ENCODE measurements around the gene C2orf68.
A peak's percentile ranks its signal among the peaks of the same experiment; 100 is the strongest.
"Not testable (repeated sequence)": the region's sequence is repeated elsewhere in the genome, so short reads cannot be mapped to it uniquely, and the experiment has no call there.

Gene C2orf68

DNA sequence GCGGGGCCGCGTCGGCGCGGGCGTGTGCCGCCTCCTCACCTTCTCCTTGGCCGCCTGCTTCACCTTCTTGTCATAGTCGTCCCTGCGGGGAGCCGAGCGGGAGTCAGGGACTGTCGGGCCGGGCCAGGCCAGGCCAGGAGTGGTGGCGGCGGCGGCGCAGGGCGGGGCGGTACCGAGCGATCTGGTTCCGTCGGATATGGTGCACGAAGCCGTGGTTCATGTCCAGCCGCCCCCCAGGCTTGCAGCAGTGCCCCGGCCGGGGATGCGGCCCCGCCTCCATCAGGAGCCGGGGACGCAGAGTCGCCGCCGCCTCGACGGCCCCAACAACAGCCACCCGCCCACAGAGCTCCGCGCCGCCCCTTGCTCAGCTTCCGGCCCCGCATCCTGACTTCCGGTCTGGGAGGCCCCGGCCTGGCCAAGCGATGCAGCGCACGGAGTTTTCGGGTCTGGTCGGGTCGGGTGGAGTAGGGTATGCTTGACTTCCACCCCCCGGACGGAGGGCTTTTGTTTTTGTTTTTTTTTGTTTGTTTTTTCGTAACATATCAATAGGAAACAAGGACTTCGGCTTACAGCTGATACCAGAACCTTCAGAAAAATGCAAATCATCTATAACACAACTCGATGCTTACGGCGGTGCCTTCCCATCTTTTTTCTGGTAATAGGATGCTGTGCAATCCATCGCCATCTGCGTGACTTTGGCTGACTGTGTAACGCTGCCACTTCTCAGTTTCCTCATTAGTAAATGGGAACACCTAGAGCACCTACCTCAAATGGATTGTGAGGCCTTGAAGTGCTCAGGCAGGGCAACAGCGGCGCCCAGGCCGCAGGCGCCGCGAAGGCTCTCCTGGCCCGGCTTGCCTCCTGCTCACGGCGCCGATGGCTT is at the start of gene C2orf68:
TSS of gene C2orf68 (minus strand) at position 362 of the 883 bp plus-strand sequence. CDS start at position 280, 82 bp downstream.
- DNase-seq, result peak; percentile 89

- no peak for DNase-seq
Measured at GRCh38 chr2:85661139-85661858, 49.4 kb upstream of the C2orf68 start.

DNA sequence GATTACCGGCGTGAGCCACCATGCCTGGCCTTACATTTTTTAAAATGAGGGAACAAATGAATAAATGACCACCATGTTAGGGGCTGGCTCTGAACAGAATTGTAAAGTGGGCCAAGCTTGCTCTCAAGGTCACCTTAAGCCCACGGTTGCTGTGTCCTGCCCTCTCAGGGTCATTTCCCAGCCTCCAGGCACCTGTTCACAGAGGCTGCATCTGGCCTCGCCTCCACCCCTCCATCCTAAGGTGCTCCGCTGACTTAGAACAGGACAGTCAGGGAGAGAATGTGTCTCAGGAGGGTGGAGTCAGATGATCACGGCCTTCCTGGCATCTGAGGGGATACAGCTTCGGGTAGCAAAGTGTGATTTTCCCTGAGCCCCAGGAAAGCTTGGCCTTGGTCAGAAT is 48.9 kb upstream of the C2orf68 start:
- no peak for DNase-seq

DNA sequence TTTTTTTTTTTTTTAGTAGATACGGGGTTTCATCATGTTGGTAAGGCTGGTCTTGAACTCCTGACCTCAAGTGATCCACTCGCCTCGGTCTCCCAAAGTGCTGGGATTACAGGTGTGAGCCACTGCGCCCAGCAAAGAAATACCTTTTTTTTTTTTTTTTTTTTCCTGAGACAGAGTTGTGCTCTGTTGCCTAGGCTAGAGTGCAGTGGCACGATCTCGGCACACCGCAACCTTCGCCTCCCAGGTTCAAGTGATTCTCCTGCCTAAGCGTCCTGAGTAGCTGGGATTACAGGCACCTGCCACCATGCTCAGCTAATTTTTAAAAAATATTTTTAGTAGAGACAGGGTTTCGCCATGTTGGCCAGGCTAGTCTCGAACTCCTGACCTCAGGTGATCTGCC is 48.4 kb upstream of the C2orf68 start:
- DNase-seq, result not testable (repeated sequence)

DNA sequence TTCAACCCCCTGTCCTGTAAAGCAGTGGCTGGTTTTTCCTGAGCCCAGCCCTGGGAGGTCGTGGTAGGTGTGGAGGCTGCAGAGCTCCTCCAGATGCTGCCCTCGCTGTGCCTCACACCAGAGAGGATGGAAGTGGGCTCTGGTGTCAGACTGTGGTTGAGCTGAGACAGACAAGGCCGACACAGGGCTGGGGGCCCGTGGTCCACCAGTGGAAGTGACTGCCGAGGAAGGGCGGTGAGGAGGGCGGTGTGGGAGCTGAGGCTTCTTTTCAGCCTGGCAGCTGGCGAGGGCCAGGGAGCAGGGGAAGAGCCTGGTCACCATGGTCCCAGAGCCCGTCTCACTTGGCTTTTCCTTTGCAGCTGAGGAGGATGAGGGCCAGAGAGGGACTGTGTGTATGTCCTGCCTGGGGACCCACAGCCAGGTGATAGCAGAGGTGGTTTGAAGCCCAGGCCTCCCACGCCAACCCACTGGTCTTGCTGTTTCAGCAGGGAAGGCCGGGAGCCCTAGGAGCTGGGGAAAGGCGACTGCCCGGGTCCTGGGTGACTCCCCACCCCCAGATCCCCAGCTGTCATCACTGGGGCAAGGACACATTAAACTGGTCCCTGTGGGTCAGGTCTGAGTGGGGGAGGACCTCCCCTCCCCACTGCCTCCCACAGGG is 47.6 kb upstream of the C2orf68 start:
- no peak for DNase-seq

DNA sequence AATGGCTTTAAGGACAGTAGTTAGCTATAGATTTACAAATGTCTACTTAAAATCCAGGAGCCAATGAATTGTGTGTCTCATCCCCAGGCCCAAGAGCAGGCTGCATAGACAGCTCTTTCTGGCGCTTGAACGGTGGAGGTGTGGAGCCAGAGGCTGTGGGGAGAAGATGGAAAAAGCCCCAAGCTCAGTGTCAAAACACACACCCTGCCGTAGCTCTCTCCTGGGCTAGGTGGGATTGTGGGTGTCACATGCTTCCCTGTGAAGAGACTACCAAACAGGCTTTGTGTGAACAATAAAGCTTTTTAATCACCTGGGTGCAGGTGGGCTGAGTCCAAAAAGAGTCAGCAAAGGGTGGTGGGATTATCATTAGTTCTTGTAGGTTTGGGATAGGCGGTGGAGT is 45.5 kb upstream of the C2orf68 start:
- not testable (repeated sequence) for DNase-seq

DNA sequence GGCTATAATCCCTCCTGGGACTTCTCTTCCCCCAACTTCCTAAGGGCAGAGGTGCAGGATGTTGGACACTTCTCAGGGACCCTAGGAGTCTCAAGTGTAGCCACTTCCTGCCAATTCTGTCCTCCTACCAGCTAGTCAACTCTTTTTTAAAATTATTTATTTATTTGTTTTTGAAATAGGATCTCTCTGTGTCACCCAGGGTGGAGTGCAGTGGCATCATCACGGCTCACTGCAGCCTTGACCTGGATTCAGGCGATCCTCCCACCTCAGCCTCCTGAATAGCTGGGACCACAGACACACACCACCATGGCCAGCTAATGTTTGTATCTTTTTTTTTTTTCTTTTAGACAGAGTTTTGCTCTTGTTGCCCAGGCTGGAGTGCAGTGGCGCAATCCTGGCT is 44.6 kb upstream of the C2orf68 start:
- no peak for DNase-seq

- no peak for DNase-seq
Measured at GRCh38 chr2:85655961-85656417, 44.1 kb upstream of the C2orf68 start.

DNA sequence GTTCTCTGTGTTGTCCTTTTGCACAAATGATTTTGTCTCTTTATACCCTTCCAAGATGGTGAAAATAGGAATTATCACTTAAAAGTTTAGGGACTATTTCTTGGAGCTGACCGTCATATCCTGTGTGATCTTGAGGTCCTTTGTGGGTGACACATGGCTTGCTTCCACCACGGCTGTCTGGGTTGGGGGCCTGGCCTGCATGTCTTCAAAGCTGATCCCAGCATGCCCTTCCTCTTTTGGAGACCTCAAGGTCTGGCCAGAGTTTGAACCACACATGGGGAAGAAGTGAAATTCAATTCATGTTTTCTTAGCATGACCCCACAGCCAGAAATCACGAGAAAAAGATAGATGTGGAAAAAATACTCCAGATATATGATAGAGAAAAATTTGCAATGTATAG is 42.1 kb upstream of the C2orf68 start:
- no peak for DNase-seq

DNA sequence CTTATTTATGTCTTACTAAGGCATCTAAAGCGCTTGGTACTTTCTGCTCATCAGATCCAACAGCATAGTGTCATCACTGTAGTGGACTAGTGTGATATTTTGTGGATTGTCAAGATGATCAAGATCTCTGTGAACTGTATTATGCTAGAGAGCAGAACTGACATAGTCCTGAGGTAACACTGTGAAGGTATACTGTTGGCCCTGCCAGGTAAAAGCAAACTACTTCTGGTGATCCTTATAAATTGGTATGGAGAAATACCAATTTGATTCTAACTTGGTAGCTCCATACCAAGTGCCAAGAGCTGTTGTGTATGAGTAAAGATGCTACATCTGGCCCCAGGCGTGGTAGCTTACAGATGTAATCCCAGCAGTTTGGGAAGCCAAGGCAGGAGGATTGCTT is 40.2 kb upstream of the C2orf68 start:
- DNase-seq, result no peak

DNA sequence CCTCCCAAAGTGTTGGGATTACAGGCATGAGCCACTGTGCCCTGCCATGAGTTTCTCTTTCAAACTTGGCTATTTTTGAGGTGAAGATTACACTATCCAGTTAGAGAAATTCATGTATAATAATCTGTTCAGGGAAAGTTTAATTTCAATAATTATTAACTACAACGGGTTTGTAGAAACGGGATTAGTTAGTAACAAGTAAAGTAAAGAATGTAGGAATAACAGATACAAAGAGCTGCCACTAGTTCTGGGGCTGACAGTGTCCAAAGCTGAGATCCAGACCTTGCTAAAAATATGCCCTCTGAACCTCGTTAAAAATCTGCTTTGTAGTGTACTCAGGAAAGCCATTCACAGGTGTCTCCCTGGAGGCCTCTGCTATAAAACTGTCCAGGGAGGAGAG is 39.2 kb upstream of the C2orf68 start:
- DNase-seq, result no peak

DNA sequence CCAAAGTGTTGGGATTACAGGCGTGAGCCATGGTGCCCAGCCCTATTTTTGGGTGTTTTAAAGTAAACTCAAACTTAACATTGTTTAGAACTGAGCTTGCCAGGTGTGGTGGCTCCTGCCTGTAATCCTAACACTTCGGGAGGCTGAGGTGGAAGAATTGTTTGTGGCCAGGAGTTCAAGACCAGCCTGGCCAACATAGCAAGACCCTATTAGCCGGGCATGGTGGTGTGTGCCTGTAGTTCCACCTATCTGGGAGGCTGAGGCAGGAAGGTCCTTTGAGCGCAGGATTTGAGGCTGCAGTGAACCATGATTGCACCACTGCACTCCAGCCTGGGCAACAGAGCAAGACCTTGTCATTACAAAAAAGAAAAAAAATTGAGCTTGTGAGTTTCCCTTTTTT is 38.6 kb upstream of the C2orf68 start:
- DNase-seq, result no peak

GRCh38 chr2:85649201-85650190 is 37.6 kb upstream of the C2orf68 start:
- no peak for DNase-seq

GRCh38 chr2:85648619-85649018 is 36.8 kb upstream of the C2orf68 start:
- DNase-seq, result peak; percentile 12

DNA sequence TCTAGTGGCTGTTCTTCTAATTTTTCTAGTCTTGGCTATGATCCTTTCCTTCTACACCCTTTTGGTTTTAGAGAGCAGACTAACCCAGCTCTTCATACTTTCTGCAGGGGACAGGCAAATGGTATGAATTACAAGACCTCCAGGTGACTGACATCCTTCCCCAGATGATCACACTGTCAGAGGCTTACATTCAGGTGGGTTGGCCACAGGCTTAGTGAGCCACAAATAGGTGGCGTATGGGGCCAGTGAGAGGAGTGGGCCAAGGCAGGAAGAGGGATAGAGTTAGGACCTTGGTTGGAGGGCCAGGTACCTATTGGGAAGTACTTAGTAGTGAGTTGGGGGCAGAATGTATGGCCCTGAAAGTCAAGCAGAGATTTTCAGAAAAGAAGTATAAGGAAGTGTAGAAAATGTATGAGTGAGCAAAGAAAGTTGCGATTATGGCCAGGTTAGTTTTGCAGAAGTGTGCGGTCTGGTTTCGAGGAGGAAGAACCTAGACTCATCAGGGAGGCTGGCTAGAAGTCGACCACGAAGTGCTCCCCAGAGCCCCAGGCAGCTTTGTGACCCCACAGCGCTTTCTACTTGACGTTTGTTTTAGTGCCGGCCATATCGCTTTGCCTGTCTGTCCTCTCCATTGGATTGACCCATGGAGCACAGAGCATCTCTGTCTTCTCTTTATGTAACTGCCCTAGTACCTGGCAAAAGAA is 36.1 kb upstream of the C2orf68 start:
- DNase-seq, result no peak

DNA sequence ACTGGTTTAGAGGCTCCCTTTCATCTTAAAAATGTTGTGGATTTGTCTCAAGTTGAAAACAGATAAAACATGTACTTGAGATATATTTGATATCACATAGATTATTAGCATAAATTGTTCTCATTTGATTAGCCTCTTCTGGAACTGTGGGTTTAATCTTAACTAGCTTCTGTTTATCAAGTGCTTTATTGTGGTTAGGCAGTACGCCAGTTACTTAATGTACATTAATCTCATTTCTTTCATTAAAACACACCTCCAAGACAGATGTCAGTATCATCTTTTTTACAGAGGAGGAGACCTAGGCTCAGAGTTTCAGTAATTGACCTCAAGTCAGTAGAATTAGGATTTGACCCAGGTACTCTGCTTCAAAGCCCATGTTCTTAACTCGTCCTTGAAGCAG is 34.3 kb upstream of the C2orf68 start:
- DNase-seq, result no peak

GRCh38 chr2:85644909-85645308 is 33.0 kb upstream of the C2orf68 start:
- DNase-seq, result no peak

DNA sequence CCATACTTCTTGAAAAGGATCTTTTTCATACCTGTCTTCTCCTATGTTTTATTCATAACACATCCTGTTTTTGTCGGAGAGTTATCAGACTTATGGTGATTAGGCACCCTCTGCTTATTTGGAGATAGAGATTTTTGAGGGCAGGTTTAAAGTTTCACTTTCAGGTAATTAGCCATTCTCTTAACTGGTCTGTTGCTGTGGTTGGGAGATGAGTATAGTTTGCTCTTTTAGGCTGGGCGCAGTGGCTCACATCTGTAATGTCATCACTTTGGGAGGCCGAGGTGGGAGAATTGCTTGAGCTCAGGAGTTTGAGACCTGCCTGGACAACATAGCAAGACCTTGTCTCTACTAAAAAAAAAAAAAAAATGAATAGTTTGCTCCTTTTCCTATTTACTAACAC is 30.9 kb upstream of the C2orf68 start:
- no peak for DNase-seq

GRCh38 chr2:85635636-85636035 is 23.8 kb upstream of the C2orf68 start:
- no peak for DNase-seq

GRCh38 chr2:85635011-85635410 is 23.1 kb upstream of the C2orf68 start:
- no peak for DNase-seq

GRCh38 chr2:85631316-85631715 is 19.4 kb upstream of the C2orf68 start:
- no peak for DNase-seq

DNA sequence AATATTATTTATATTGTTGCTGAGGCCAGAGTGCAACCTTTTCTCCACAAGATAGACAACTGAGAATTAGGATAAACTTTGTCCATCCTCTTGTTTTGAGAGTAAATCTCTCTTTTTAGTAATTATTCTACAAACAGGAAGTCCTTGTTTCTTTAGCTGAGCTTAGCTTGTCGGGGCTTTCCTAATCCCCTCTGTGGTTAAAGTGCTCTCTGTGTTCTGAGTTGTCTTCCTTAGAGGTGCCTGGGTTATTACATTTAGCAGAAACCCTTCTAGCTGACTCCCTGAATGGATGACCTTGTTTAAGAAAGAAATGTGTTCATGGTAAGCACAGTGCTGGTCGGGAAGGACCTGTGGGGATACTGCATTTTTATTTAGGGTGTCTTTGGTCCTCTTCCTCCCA is 16.8 kb upstream of the C2orf68 start:
- no peak for DNase-seq
